Gastrocnemius medialis (tissue), 4 donors: Measurements from ENCODE around the gene HOXA9.

ENCODE experiments used
- CTCF ChIP-seq, 5 experiments: fragments of 450-650 bp in 3 of 5; fragments of 200-600 bp in 2 of 5; sonication (generic) in 2 of 5; IDR thresholded peaks in 4 of 5; conservative IDR thresholded peaks in 1 of 5; 1 replicate in 4 of 5; 2 replicates in 1 of 5; pipeline ENCODE4 v1.5.1; 2016 to 2019; ENCODE audit warnings: antibody characterized with exemption in 5 of 5, mild to moderate bottlenecking in 3 of 5, moderate library complexity in 3 of 5
- POLR2A ChIP-seq, 2 donors: fragments of 450-650 bp; IDR thresholded peaks; one replicate each; pipeline ENCODE4 v1.6.1; 2017; ENCODE audit warnings: antibody characterized with exemption in 2 of 2, mild to moderate bottlenecking in 2 of 2, moderate library complexity in 2 of 2

- TF ChIP-seq POLR2A (IDR thresholded peaks at IDR 0.05) (no peak), CTCF (IDR thresholded peaks at IDR 0.05 in 4 of 5, conservative IDR thresholded peaks at IDR 0.05 in 1 of 5) (no peak)
Measured at GRCh38 chr7:27121684-27122076, 43.7 kb downstream of the HOXA9 start.
